GM19372 (cell line): ENCODE measurements around the gene HOXB2.

ENCODE experiments used
- ATAC-seq: cut with Tn5 transposase; IDR thresholded peaks from one replicate; pipeline ENCODE4 v1.9.1; 2021; ENCODE audit warnings: mild to moderate bottlenecking, low read depth, moderate library complexity; ENCODE audit not compliant: unreplicated experiment

The HOXB2 gene

DNA sequence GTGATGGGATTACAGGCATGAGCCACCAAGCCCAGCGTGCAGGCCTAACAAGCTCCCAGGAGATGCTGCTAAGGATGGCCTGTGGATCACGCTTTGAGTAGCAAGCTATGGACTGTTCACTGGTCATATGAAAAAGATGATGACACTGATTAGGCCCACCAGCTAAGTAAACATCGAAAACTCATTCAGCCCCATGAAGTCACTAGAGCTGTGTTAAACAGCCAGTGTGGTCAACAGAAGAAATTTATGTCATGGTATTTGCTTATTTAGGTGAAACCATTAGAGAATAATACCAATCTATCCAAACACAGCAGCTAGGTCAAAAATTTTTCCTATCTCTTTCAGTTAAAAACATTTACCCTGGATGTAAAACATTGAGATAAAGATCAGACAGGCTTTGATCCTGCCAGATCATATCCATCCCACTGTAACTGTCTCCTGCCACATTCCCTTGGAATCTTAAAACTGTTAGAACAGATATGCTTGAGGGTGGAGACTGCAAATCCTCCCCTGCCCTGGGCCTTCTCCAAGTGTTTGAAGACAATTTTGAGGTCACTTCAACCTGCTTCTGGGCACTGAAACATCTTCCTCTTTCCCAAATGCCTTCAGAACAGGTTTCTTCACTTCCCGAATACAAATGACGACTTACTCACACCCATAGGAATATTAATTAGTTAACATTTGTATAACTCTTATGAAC is 45.0 kb downstream of the HOXB2 start:
- ATAC-seq: no peak

DNA sequence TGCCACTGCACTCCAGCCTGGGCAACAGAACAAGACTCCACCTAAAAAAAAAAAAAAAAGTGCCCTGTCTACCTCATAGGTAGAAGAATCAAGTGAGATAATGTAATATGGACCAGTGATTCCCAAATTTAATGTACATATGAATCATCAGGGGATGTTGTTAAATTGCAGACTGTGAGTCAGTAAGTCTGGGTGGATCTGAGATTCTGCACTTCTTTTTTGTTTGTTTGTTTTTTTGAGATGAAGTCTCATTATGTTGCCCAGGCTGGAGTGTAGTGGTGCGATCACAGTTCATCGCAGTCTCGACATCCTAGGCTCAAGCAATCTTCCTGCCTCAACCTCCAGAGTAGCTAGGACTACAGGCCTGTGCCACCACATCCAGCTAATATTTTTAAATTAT is 45.7 kb downstream of the HOXB2 start:
- no peak for ATAC-seq

GRCh38 chr17:48498164-48498850 is 46.6 kb downstream of the HOXB2 start:
- ATAC-seq: no peak

DNA sequence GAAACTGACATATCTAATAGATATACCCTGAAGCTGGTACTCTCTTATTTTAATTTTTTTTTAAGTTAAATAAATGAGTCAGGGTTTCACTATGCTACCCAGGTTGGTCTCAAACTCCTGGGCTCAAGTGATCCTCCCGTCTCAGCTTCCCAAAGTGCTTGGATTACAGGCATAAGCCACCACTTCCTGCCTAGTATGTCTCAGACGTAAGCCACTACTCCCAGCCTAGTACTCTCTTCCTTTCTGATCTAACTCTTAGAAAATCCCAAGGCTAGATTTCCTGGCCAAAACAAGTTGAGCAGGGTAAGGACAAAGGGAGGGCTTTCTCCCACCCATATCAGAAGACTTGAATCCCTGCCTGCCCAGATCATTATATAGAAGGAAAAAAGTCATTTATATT is 47.8 kb downstream of the HOXB2 start:
- no peak for ATAC-seq

GRCh38 chr17:48494335-48494734 is 50.6 kb downstream of the HOXB2 start:
- no peak for ATAC-seq
